SK-N-SH treated with all-trans-retinoic acid at 6 μM for 48 hours (cell line): ENCODE results near the gene SMAGP.

Source experiments
- ARNTL ChIP-seq: fragments of 450-650 bp; formaldehyde crosslinking; IDR thresholded peaks from 2 replicates; pipeline ENCODE4 v1.5.0; 2020; ENCODE audit warnings: low read depth, mild to moderate bottlenecking, moderate library complexity, borderline replicate concordance
- BACH2 ChIP-seq: fragments of 250-450 bp; sonication (Bioruptor Pico); IDR thresholded peaks from 2 replicates; pipeline ENCODE4 v1.9.0; 2021; ENCODE audit warnings: mild to moderate bottlenecking, borderline replicate concordance
- CSDC2 ChIP-seq: fragments of 250-450 bp; sonication (Bioruptor Pico); IDR thresholded peaks from 2 replicates; pipeline ENCODE4 v1.5.0; 2020; ENCODE audit warnings: mild to moderate bottlenecking, moderate library complexity
- ESRRG ChIP-seq: fragments of 250-450 bp; sonication (Bioruptor Pico); IDR thresholded peaks from 2 replicates; pipeline ENCODE4 v1.6.1; 2021; ENCODE audit warnings: mild to moderate bottlenecking
- GLIS3 ChIP-seq: fragments of 250-450 bp; sonication (Bioruptor Pico); IDR thresholded peaks from 2 replicates; pipeline ENCODE4 v1.5.0; 2020; ENCODE audit warnings: mild to moderate bottlenecking, moderate library complexity
- ISL1 ChIP-seq: fragments of 250-450 bp; sonication (Bioruptor Pico); IDR thresholded peaks from 2 replicates; pipeline ENCODE4 v2.1.2; 2022; ENCODE audit warnings: mild to moderate bottlenecking, moderate library complexity
- PATZ1 ChIP-seq: fragments of 250-450 bp; sonication (Bioruptor Pico); IDR thresholded peaks from 2 replicates; pipeline ENCODE4 v1.8.0; 2020; ENCODE audit warnings: mild to moderate bottlenecking, moderate library complexity, borderline replicate concordance
- TCF4 ChIP-seq: fragments of 250-450 bp; sonication (Bioruptor Pico); IDR thresholded peaks from 2 replicates; pipeline ENCODE4 v1.8.0; 2021; ENCODE audit warnings: mild to moderate bottlenecking, moderate library complexity, borderline replicate concordance
- TSHZ2 ChIP-seq: fragments of 250-450 bp; sonication (Bioruptor Pico); IDR thresholded peaks from 2 replicates; pipeline ENCODE4 v1.5.0; 2020; ENCODE audit warnings: mild to moderate bottlenecking, moderate library complexity
- ZFP3 ChIP-seq: fragments of 250-450 bp; sonication (Bioruptor Pico); IDR thresholded peaks from 2 replicates; pipeline ENCODE4 v1.5.0; 2020; ENCODE audit warnings: mild to moderate bottlenecking, moderate library complexity
- ZNF8 ChIP-seq: fragments of 450-650 bp; formaldehyde crosslinking; IDR thresholded peaks from 2 replicates; pipeline ENCODE4 v1.5.0; 2020; ENCODE audit warnings: mild to moderate bottlenecking, moderate library complexity

GRCh38 chr12:51318846-51319599 lies 48.8 kb upstream of the SMAGP start:
- TF ChIP-seq ZFP3 (CRISPR knock-in tag): no peak
- no peak for TF ChIP-seq ARNTL (CRISPR knock-in tag)
- no peak for TF ChIP-seq PATZ1 (CRISPR knock-in tag)
- no peak for TF ChIP-seq ESRRG
- TF ChIP-seq TSHZ2 (CRISPR knock-in tag): no peak
- no peak for TF ChIP-seq CSDC2 (CRISPR knock-in tag)
- no peak for TF ChIP-seq GLIS3
- no peak for TF ChIP-seq ZNF8 (CRISPR knock-in tag)
- TF ChIP-seq BACH2 (CRISPR knock-in tag): no peak
- TF ChIP-seq ISL1 (CRISPR knock-in tag): no peak
- no peak for TF ChIP-seq TCF4 (CRISPR knock-in tag)
